SK-N-SH (cell line): ENCODE results near the gene SLC28A3. TPM values are rescaled to one million over a fixed set of nuclear protein-coding genes. Genes with fewer than 3 reads are reported as not detected.

Experiments used
- CTCF ChIA-PET: fragments of 300-600, 350-600 bp; formaldehyde crosslinking; extraction: SDS; loops from one replicate; lab custom pipeline; 2021; lab: Yijun Ruan, JAX
- POLR2A ChIA-PET: fragments of 350-600 bp; sonication (Branson Sonifier 250); formaldehyde crosslinking; extraction: SDS; loops from one replicate; lab custom pipeline; 2020; ENCODE audit warnings: antibody characterized with exemption, inconsistent platforms; lab: Yijun Ruan, JAX
- DNase-seq: peaks from one replicate; pipeline ENCODE4 v3.0.0; 2012
- H2AFZ ChIP-seq: fragments of 200-600 bp; sonication (generic); 2 replicates; pipeline ENCODE4 v1.8.1; 2016; ENCODE audit warnings: antibody characterized with exemption, mild to moderate bottlenecking, low read depth
- H3F3A ChIP-seq: fragments of 200-600 bp; sonication (generic); replicated peaks from 2 replicates; pipeline ENCODE3; 2016; ENCODE audit warnings: antibody characterized with exemption, mild to moderate bottlenecking; ENCODE audit not compliant: insufficient read depth
- H3K27ac ChIP-seq, 2 experiments: fragments of 200-500 bp in 1 of 2; fragments of 200-600 bp in 1 of 2; sonication (Bioruptor generic) in 1 of 2; sonication (generic), shearing (Covaris generic) in 1 of 2; 2 replicates each; pipeline versions ENCODE4 v1.5.1 to v1.6.1; 2014 to 2016; ENCODE audit warnings: low read depth in 2 of 2, inconsistent platforms in 1 of 2, low read length in 1 of 2, mild to moderate bottlenecking in 1 of 2, mixed read lengths in 1 of 2
- H3K27me3 ChIP-seq: fragments of 200-600 bp; sonication (generic), shearing (Covaris generic); 2 replicates; pipeline ENCODE4 v1.6.1; 2016; ENCODE audit warnings: mixed run types; ENCODE audit not compliant: insufficient read depth
- H3K36me3 ChIP-seq, 2 experiments: fragments of 200-500 bp in 1 of 2; fragments of 200-600 bp in 1 of 2; sonication (Bioruptor generic) in 1 of 2; sonication (generic) in 1 of 2; replicated peaks in 1 of 2; 2 replicates each; pipeline versions ENCODE3 to v1.5.1; 2014 to 2016; ENCODE audit warnings: low read length in 1 of 2, mild to moderate bottlenecking in 1 of 2; ENCODE audit not compliant: insufficient read depth in 2 of 2, control insufficient read depth in 1 of 2
- H3K4me1 ChIP-seq, 2 experiments: fragments of 200-500 bp in 1 of 2; fragments of 200-600 bp in 1 of 2; sonication (Bioruptor generic) in 1 of 2; sonication (generic), shearing (Covaris generic) in 1 of 2; 2 replicates each; pipeline versions ENCODE4 v1.5.1 to v1.6.1; 2014 to 2016; ENCODE audit warnings: low read depth in 1 of 2, low read length in 1 of 2, mixed run types in 1 of 2; ENCODE audit not compliant: insufficient read depth in 2 of 2, control insufficient read depth in 1 of 2
- H3K4me2 ChIP-seq: fragments of 200-600 bp; sonication (generic), shearing (Covaris generic); 2 replicates; pipeline ENCODE4 v1.6.1; 2017; ENCODE audit warnings: mixed run types
- H3K4me3 ChIP-seq, 2 experiments: fragments of 200-500 bp in 1 of 2; fragments of 200-600 bp in 1 of 2; sonication (Bioruptor generic) in 1 of 2; sonication (generic), shearing (Covaris generic) in 1 of 2; 2 replicates each; pipeline versions ENCODE4 v1.5.1 to v1.8.1; 2014 to 2016; ENCODE audit warnings: low read depth in 2 of 2, inconsistent platforms in 1 of 2, low read length in 1 of 2, mild to moderate bottlenecking in 1 of 2, mixed read lengths in 1 of 2, moderate library complexity in 1 of 2
- H3K79me2 ChIP-seq: fragments of 200-600 bp; sonication (generic); 2 replicates; pipeline ENCODE4 v1.8.1; 2017; ENCODE audit warnings: mild to moderate bottlenecking; ENCODE audit not compliant: insufficient read depth
- H3K9ac ChIP-seq: fragments of 200-600 bp; sonication (generic); 2 replicates; pipeline ENCODE4 v1.6.1; 2017; ENCODE audit warnings: mixed run types
- H3K9me2 ChIP-seq: fragments of 200-600 bp; sonication (generic); 2 replicates; pipeline ENCODE4 v1.6.1; 2017; ENCODE audit warnings: mixed run types
- H3K9me3 ChIP-seq: fragments of 200-600 bp; sonication (generic); 2 replicates; pipeline ENCODE4 v1.6.1; 2017; ENCODE audit warnings: mixed run types, mild to moderate bottlenecking, moderate library complexity
- H4K20me1 ChIP-seq: fragments of 200-600 bp; sonication (generic); 2 replicates; pipeline ENCODE4 v1.6.1; 2017; ENCODE audit warnings: mild to moderate bottlenecking, mixed run types; ENCODE audit not compliant: insufficient read depth
- EP300 ChIP-seq, 2 experiments: IDR thresholded peaks; 2 replicates each; pipeline versions ENCODE4 v1.4.0 to v1.6.1; 2012; ENCODE audit warnings: borderline replicate concordance in 1 of 2, low read depth in 1 of 2, low read length in 1 of 2
- EZH2phosphoT487 ChIP-seq: fragments of 200-600 bp; sonication (generic); IDR thresholded peaks from 2 replicates; pipeline ENCODE4 v1.6.1; 2017; ENCODE audit warnings: low read depth, mixed run types, mild to moderate bottlenecking, antibody characterized with exemption, moderate library complexity, borderline replicate concordance
- POLR2AphosphoS5 ChIP-seq: IDR thresholded peaks from 2 replicates; pipeline ENCODE4 v1.6.1; 2012; ENCODE audit warnings: low read depth, low read length
- RFX5 ChIP-seq: IDR thresholded peaks from 2 replicates; pipeline ENCODE4 v1.6.1; 2012; ENCODE audit warnings: mild to moderate bottlenecking, improper control_type of control experiment, low read length
- USF2 ChIP-seq: fragments of 150-350 bp; IDR thresholded peaks from 2 replicates; pipeline ENCODE4 v1.6.1; 2017; ENCODE audit warnings: antibody characterized with exemption, low read length, low read depth, borderline replicate concordance
- WGBS: methylation state at CpG from one replicate; pipeline ENCODE4 v1.1.6; 2017; ENCODE audit warnings: low lambda C conversion rate; 5-methylcytosine and 5-hydroxymethylcytosine counted together
- polyA plus RNA-seq, 3 experiments: library from polyadenylated mRNA; depleted of rRNA; stranded (reverse); fragments of >200 nt; gene quantifications; 2 replicates each; pipeline ENCODE4 v1.2.3, GENCODE V29; 2012
- TF ChIP-seq, protein P1 (sequence below): fragments of 150-350 bp; IDR thresholded peaks from 2 replicates; pipeline ENCODE4 v1.6.1; 2016; ENCODE audit warnings: mild to moderate bottlenecking, low read depth, low read length
- TF ChIP-seq, protein P2 (sequence below): IDR thresholded peaks from 2 replicates; pipeline ENCODE4 v1.4.0; 2012; ENCODE audit warnings: low read depth, borderline replicate concordance

The SLC28A3 gene
- polyA plus RNA-seq, 1 of the 3 experiments (the other 2 are of a cell fraction): 0.23 TPM

DNA sequence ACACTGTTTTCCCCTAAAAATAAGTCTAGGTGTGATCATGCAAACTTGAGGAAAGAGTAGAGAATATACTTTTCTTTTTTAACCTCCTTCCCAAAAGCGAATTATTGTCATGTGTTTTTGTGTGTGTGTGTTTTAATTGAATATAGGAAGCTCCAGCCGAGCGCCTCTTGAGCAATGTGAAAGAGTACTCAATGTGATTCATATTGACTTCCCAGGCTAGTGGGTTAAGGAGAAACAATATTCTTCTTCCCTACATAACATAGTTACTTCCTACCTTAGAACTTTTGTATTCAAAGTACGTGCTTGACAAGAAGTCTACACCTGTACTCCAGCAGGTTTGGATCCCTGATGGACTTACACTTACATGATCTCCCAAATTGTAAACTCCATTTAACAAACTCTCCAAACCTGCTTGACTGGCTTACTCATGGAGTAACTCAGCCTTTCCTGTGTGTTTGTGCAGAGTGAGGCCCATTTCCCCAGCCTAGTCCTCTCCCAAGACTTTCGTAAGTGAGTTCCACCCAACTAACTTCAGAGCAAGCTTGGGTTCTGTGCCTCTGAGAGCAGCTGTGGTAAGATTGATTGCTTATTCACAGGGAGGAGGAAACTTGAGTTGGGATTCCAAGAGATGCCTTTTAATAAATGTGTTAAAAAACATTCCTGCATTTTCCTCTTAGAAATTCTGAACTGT, 9.3 kb downstream of the SLC28A3 start:
- no peaks in the 10 kb centered on the region for H3K79me2 ChIP-seq
- H3K27ac ChIP-seq: no peak overlapping the region
- H3K27me3 ChIP-seq: no peaks in the 10 kb centered on the region
- ChIA-PET POLR2A (no interaction called here), CTCF (no interaction called here)
- no peak overlapping the region for H3K9ac ChIP-seq
- DNase-seq: no peak
- H3K4me3 ChIP-seq: no peak overlapping the region
- no peak overlapping the region for H3K4me2 ChIP-seq
- H3K36me3 ChIP-seq: no peaks in the 10 kb centered on the region
- no peak for TF ChIP-seq EP300 (IDR thresholded peaks at IDR 0.05; ENCODE audit: borderline replicate concordance in 1 of 2, low read depth in 1 of 2, low read length in 1 of 2)
- no peak for TF ChIP-seq RFX5
- TF ChIP-seq, protein P1, sequence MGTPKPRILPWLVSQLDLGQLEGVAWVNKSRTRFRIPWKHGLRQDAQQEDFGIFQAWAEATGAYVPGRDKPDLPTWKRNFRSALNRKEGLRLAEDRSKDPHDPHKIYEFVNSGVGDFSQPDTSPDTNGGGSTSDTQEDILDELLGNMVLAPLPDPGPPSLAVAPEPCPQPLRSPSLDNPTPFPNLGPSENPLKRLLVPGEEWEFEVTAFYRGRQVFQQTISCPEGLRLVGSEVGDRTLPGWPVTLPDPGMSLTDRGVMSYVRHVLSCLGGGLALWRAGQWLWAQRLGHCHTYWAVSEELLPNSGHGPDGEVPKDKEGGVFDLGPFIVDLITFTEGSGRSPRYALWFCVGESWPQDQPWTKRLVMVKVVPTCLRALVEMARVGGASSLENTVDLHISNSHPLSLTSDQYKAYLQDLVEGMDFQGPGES: no peak
- TF ChIP-seq, protein P2, sequence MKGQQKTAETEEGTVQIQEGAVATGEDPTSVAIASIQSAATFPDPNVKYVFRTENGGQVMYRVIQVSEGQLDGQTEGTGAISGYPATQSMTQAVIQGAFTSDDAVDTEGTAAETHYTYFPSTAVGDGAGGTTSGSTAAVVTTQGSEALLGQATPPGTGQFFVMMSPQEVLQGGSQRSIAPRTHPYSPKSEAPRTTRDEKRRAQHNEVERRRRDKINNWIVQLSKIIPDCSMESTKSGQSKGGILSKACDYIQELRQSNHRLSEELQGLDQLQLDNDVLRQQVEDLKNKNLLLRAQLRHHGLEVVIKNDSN: no peak
- no peak for TF ChIP-seq EZH2phosphoT487
- no peak overlapping the region for H2AFZ ChIP-seq
- no peaks in the 10 kb centered on the region for H3F3A ChIP-seq
- no peaks in the 10 kb centered on the region for H4K20me1 ChIP-seq
- 0 out of 2 replicates have a peak, but pooled peaks cover 5% of the 10 kb centered on the region for H3K9me3 ChIP-seq
- 58% methylated on average over 5 of the region's 5 CpGs for WGBS
- H3K9me2 ChIP-seq: no peaks in the 10 kb centered on the region
- no peaks in the 10 kb centered on the region for H3K4me1 ChIP-seq

DNA sequence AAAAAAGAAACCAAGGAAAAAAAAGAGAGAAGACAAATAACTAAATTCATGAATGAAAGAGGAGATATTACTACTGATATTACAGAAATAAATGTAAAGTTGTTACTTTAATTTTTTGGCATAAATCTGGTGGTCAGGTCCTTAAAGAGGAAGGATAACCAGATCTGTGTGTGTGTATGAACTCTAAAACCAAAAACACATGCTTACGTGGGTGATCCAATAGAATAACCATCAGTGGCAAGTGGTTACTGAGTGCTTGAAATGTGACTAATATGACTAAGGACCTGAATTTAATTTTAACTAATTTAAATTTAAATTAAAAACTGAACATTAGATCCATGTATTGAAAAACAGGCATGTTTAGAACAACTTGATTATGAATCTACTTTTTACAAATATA, 10.3 kb downstream of the SLC28A3 start:
- WGBS: 61% methylated on average over 1 of the region's 1 CpG
- Histone ChIP-seq H3K4me3 (no peak overlapping the region), H3K79me2 (no peaks in the 10 kb centered on the region), H3K27ac (no peak overlapping the region), H3K9me2 (no peaks in the 10 kb centered on the region), H3K27me3 (no peaks in the 10 kb centered on the region), H3F3A (no peaks in the 10 kb centered on the region), H3K4me2 (no peak overlapping the region), H3K4me1 (no peaks in the 10 kb centered on the region), H4K20me1 (no peaks in the 10 kb centered on the region), H3K9me3 (0 out of 2 replicates have a peak, but pooled peaks cover 5% of the 10 kb centered on the region), H3K36me3 (no peaks in the 10 kb centered on the region), H2AFZ (no peak overlapping the region), H3K9ac (no peak overlapping the region)
- CTCF ChIA-PET: no interaction called here
- DNase-seq: no peak
- POLR2A ChIA-PET: no interaction called here
- TF ChIP-seq USF2 (no peak), POLR2AphosphoS5 (no peak)
